Keratinocyte (primary cell): ENCODE measurements around the gene OR5A2. TPM values are rescaled to one million over a fixed set of nuclear protein-coding genes. Genes with fewer than 3 reads are reported as not detected.

Experiments used
- DNase-seq: peaks from one replicate; pipeline ENCODE4 v3.0.0-alpha.2; 2011; ENCODE audit warnings: low read depth, missing footprints, low spot score
- FAIRE-seq: peaks from 2 replicates; lab custom pipeline; 2011; peaks lifted over from hg19 to GRCh38; lab: Jason Lieb, UNC
- H2AFZ ChIP-seq: 2 replicates; pipeline ENCODE4 v1.6.0; 2012; ENCODE audit warnings: low read length, control low read depth, inconsistent platforms; ENCODE audit not compliant: control insufficient read depth
- H3K27ac ChIP-seq: 2 replicates; pipeline ENCODE4 v1.5.1; 2011; ENCODE audit warnings: low read length; ENCODE audit not compliant: control insufficient read depth, insufficient read depth
- H3K27me3 ChIP-seq: 3 replicates; pipeline ENCODE4 v1.6.0; 2011; ENCODE audit warnings: low read length; ENCODE audit not compliant: control insufficient read depth, insufficient read depth; ENCODE audit errors: extremely low read depth
- H3K36me3 ChIP-seq, 2 experiments: 2 replicates in 1 of 2; 3 replicates in 1 of 2; pipeline ENCODE4 v1.5.1; 2011; ENCODE audit warnings: low read length in 2 of 2, mild to moderate bottlenecking in 1 of 2; ENCODE audit not compliant: control insufficient read depth in 2 of 2, insufficient read depth in 2 of 2; ENCODE audit errors: extremely low read depth in 1 of 2
- H3K4me1 ChIP-seq: 3 replicates; pipeline ENCODE4 v1.5.1; 2011; ENCODE audit warnings: low read length; ENCODE audit not compliant: control insufficient read depth, insufficient read depth; ENCODE audit errors: extremely low read depth
- H3K4me2 ChIP-seq: 3 replicates; pipeline ENCODE4 v1.6.0; 2011; ENCODE audit warnings: low read depth, low read length; ENCODE audit not compliant: control insufficient read depth, insufficient read depth; ENCODE audit errors: extremely low read depth
- H3K4me3 ChIP-seq, 3 experiments: fragments of 200-600 bp in 1 of 3; sonication (generic) in 1 of 3; 2 replicates in 2 of 3; 3 replicates in 1 of 3; pipeline ENCODE4 v1.5.1; 2011 to 2016; ENCODE audit warnings: low read length in 3 of 3, mild to moderate bottlenecking in 3 of 3, control low read depth in 2 of 3, inconsistent platforms in 1 of 3, low read depth in 1 of 3, mixed read lengths in 1 of 3, mixed run types in 1 of 3, moderate library complexity in 1 of 3; ENCODE audit not compliant: control insufficient read depth in 2 of 3, insufficient read depth in 2 of 3; ENCODE audit errors: extremely low read depth in 1 of 3
- H3K79me2 ChIP-seq: 2 replicates; pipeline ENCODE4 v1.6.0; 2012; ENCODE audit warnings: low read length; ENCODE audit not compliant: control insufficient read depth, insufficient read depth
- H3K9ac ChIP-seq: 3 replicates; pipeline ENCODE4 v1.6.0; 2011; ENCODE audit warnings: low read length; ENCODE audit not compliant: control insufficient read depth, insufficient read depth; ENCODE audit errors: extremely low read depth
- H3K9me1 ChIP-seq: 3 replicates; pipeline ENCODE4 v1.6.0; 2011; ENCODE audit warnings: low read length; ENCODE audit not compliant: control insufficient read depth, insufficient read depth; ENCODE audit errors: extremely low read depth
- H3K9me3 ChIP-seq: 2 replicates; pipeline ENCODE4 v1.5.1; 2012; ENCODE audit warnings: low read depth, low read length; ENCODE audit not compliant: control insufficient read depth
- H4K20me1 ChIP-seq: 3 replicates; pipeline ENCODE4 v1.6.0; 2011; ENCODE audit warnings: low read length; ENCODE audit not compliant: control insufficient read depth, insufficient read depth; ENCODE audit errors: extremely low read depth
- EZH2 ChIP-seq: IDR thresholded peaks from one replicate; pipeline ENCODE4 v1.6.1; 2012; ENCODE audit warnings: inconsistent platforms, mild to moderate bottlenecking, low read length, moderate library complexity
- dilution Hi-C: fragments of 300-500 bp; cut with MboI; formaldehyde crosslinking; loops from one replicate; pipeline ENCODE4 v1.7.0; 2020; ENCODE audit warnings: low sequenced_read_pairs; ENCODE audit not compliant: extremely low pct_ligation_motif_present
- polyA plus RNA-seq, 5 experiments: library from polyadenylated mRNA; depleted of rRNA in 3 of 5; stranded (reverse) in 3 of 5; stranded (forward) in 1 of 5; unstranded in 1 of 5; fragments of >200 nt; gene quantifications; 1 replicate in 1 of 5; 2 replicates in 3 of 5; 3 replicates in 1 of 5; pipeline versions ENCODE4 v1.2.1 to v1.2.3, GENCODE V29; 2011 to 2012; ENCODE audit warnings: missing spikeins in 2 of 5, low read depth in 1 of 5, low replicate concordance in 1 of 5
- TF ChIP-seq, protein P1 (sequence below), 3 experiments: IDR thresholded peaks in 1 of 3; conservative IDR thresholded peaks in 1 of 3; optimal IDR thresholded peaks in 1 of 3; 2 replicates in 2 of 3; 3 replicates in 1 of 3; pipeline versions ENCODE3 to v1.5.1; 2011; ENCODE audit warnings: low read length in 3 of 3, mild to moderate bottlenecking in 3 of 3, moderate library complexity in 2 of 3, control low read depth in 1 of 3, inconsistent platforms in 1 of 3; ENCODE audit not compliant: insufficient read depth in 2 of 3; ENCODE audit errors: extremely low read depth in 1 of 3

Gene OR5A2
- polyA plus RNA-seq, 1 donor (not counting 4 experiments of a cell fraction or from before 2014, with no cell fraction given): not detected

DNA sequence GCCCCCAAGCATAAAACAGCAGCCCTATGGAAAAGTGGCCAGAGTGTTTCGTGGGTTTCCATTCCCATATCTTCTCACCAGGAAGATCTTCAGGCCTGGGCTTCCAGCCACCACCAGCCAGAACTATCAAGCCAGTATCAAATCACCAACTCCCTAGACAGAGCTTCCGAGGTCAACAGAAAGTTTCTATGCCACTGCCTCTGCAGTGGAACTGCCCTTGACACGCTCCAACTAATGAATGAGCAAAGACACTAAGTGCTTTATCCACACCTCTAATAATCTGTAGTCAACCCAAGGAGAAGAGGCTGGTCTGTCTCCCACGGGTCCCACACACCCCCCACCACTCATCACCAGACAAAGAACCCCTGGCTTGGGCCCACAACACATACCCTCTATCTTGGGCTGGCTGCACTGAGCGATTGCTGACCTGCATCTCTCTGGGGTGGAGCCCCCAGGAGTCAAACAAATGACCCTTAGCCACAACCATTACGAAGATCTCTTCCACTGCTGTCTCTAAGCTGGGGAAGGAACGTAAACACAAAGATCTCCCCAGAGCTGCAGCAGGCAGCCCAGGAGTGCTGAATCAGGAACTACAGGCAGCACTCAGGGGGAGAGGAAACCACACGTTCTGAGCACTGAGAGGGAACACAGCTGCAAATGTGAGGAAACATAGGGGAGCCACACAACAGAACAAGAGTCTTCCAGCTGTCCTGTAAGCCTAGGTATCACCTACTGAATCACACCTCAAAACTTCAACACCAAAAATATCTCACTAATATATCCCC lies 57.8 kb downstream of the OR5A2 start:
- DNase-seq (no peak), FAIRE-seq (no peak)
- Histone ChIP-seq H3K79me2 (no peaks in the 10 kb centered on the region), H3K36me3 (no peaks in the 10 kb centered on the region), H3K27me3 (no peaks in the 10 kb centered on the region), H3K4me2 (no peak overlapping the region), H3K9me1 (no peaks in the 10 kb centered on the region), H2AFZ (no peak overlapping the region), H3K4me3 (no peak overlapping the region), H3K4me1 (no peaks in the 10 kb centered on the region), H3K27ac (no peak overlapping the region), H4K20me1 (no peaks in the 10 kb centered on the region), H3K9me3 (no peaks in the 10 kb centered on the region), H3K9ac (no peak overlapping the region)
- no peak for TF ChIP-seq EZH2
- TF ChIP-seq, protein P1, sequence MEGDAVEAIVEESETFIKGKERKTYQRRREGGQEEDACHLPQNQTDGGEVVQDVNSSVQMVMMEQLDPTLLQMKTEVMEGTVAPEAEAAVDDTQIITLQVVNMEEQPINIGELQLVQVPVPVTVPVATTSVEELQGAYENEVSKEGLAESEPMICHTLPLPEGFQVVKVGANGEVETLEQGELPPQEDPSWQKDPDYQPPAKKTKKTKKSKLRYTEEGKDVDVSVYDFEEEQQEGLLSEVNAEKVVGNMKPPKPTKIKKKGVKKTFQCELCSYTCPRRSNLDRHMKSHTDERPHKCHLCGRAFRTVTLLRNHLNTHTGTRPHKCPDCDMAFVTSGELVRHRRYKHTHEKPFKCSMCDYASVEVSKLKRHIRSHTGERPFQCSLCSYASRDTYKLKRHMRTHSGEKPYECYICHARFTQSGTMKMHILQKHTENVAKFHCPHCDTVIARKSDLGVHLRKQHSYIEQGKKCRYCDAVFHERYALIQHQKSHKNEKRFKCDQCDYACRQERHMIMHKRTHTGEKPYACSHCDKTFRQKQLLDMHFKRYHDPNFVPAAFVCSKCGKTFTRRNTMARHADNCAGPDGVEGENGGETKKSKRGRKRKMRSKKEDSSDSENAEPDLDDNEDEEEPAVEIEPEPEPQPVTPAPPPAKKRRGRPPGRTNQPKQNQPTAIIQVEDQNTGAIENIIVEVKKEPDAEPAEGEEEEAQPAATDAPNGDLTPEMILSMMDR (optimal IDR thresholded peaks at IDR 0.05 in 1 of 3, IDR thresholded peaks at IDR 0.05 in 1 of 3, conservative IDR thresholded peaks at IDR 0.05 in 1 of 3; ENCODE audit: extremely low read depth in 1 of 3, insufficient read depth in 2 of 3, low read length in 3 of 3): no peak
- dilution Hi-C loops: no loop called here

Other genes starting within 250 kb of the OR5A2 start
- gene MPEG1, start 213.5 kb downstream of the OR5A2 start, polyA plus RNA-seq: not detected in 3 replicates
- not detected in 3 replicates for gene OR5AN1, start 67.5 kb downstream of the OR5A2 start, polyA plus RNA-seq
- not detected in 3 replicates for gene OR5A1, start 10.1 kb upstream of the OR5A2 start, polyA plus RNA-seq
- not detected in 3 replicates for gene OR4D6, start 30.5 kb upstream of the OR5A2 start, polyA plus RNA-seq
- gene OR4D10, start 46.9 kb upstream of the OR5A2 start, polyA plus RNA-seq: not detected in 3 replicates
- not detected in 3 replicates for gene OR4D11, start 77.2 kb upstream of the OR5A2 start, polyA plus RNA-seq
- gene OR4D9, start 85.1 kb upstream of the OR5A2 start, polyA plus RNA-seq: not detected in 3 replicates
- 22.8 to 34.6 TPM (median 31.9 TPM) in 3 replicates for gene OSBP, start 189.4 kb upstream of the OR5A2 start, polyA plus RNA-seq
- gene PATL1, start 242.6 kb upstream of the OR5A2 start, polyA plus RNA-seq: 20.5 to 51.3 TPM (median 31.1 TPM) in 3 replicates